LHCN-M2 (cell line): Measurements from ENCODE around the gene FAM174A. TPM values are rescaled to one million over a fixed set of nuclear protein-coding genes. Genes with fewer than 3 reads are reported as not detected.
"Not testable (repeated sequence)": the region's sequence is repeated elsewhere in the genome, so short reads cannot be mapped to it uniquely, and the experiment has no call there.

Experiments
- DNase-seq: peaks from one replicate; pipeline ENCODE4 v3.0.0-alpha.2; 2012; ENCODE audit warnings: low read depth
- total RNA-seq: library from RNA; depleted of rRNA; stranded (reverse); fragments of >200 nt; gene quantifications from 2 replicates; pipeline ENCODE4 v1.2.3, GENCODE V29; 2014

The FAM174A gene
- total RNA-seq, 1 experiment from 2014 or later, result 29.2 TPM

GRCh38 chr5:100575815-100576214, 40.6 kb downstream of the FAM174A start:
- no peak for DNase-seq

GRCh38 chr5:100576217-100576751, 41.1 kb downstream of the FAM174A start:
- DNase-seq, result no peak

GRCh38 chr5:100577506-100577905, 42.3 kb downstream of the FAM174A start:
- no peak for DNase-seq

GRCh38 chr5:100584069-100584468, 48.9 kb downstream of the FAM174A start:
- no peak for DNase-seq

GRCh38 chr5:100584889-100585288, 49.7 kb downstream of the FAM174A start:
- no peak for DNase-seq

GRCh38 chr5:100590867-100591266, 55.7 kb downstream of the FAM174A start:
- DNase-seq, result no peak

GRCh38 chr5:100595152-100595811, 60.1 kb downstream of the FAM174A start:
- DNase-seq, result peak; percentile 98

- DNase-seq, result no peak
Observed at GRCh38 chr5:100595812-100596173, 60.6 kb downstream of the FAM174A start.

- DNase-seq, result no peak
Observed at GRCh38 chr5:100598446-100598845, 63.3 kb downstream of the FAM174A start.

GRCh38 chr5:100600298-100600994, 65.3 kb downstream of the FAM174A start:
- no peak for DNase-seq

- DNase-seq, result no peak
Observed at GRCh38 chr5:100603141-100603540, 68.0 kb downstream of the FAM174A start.

GRCh38 chr5:100604021-100604420, 68.8 kb downstream of the FAM174A start:
- DNase-seq, result not testable (repeated sequence)

- no peak for DNase-seq
Observed at GRCh38 chr5:100609594-100609993, 74.4 kb downstream of the FAM174A start.

GRCh38 chr5:100614308-100614707, 79.1 kb downstream of the FAM174A start:
- no peak for DNase-seq

GRCh38 chr5:100615362-100615761, 80.2 kb downstream of the FAM174A start:
- DNase-seq, result no peak

GRCh38 chr5:100616291-100616690, 81.1 kb downstream of the FAM174A start:
- no peak for DNase-seq

- DNase-seq, result no peak
Observed at GRCh38 chr5:100616981-100617380, 81.8 kb downstream of the FAM174A start.

- DNase-seq, result peak; percentile 57
Observed at GRCh38 chr5:100623719-100624118, 88.5 kb downstream of the FAM174A start.

- peak; percentile 69 for DNase-seq
Observed at GRCh38 chr5:100634937-100635534, 99.9 kb downstream of the FAM174A start.
